Fibroblast of lung (primary cell): ENCODE data around the gene TMPRSS15.

Source experiments
- EZH2 ChIP-seq: IDR thresholded peaks from 2 replicates; pipeline ENCODE4 v1.5.1; 2012; ENCODE audit warnings: low read length, control low read depth, mild to moderate bottlenecking; ENCODE audit errors: missing control alignments
- TF ChIP-seq, protein P1 (sequence below), 2 donors: IDR thresholded peaks in 1 of 2; conservative IDR thresholded peaks in 1 of 2; 1 replicate in 1 of 2; 2 replicates in 1 of 2; pipeline ENCODE4 v1.5.1; 2011 to 2012; ENCODE audit warnings: low read length in 2 of 2, control low read depth in 1 of 2, inconsistent platforms in 1 of 2, low read depth in 1 of 2, mild to moderate bottlenecking in 1 of 2

DNA sequence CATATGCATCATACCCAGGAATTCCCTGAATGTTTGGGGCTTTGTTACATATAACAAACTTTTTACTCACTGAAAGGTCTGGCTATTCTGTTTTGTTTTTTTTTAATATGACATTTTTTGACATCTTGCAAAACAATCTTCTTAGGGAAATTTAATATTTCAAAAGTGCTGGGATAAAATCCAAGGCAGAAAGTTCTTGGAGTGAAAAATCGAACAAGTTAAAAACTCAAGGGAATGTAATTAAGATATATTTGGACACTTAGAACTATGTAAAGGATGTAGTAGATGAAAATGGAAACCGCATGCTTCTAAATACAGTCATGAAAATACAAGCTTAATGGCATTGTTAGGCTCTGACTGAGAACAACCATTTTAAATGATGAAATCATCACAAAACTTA, 150.4 kb downstream of the TMPRSS15 start:
- TF ChIP-seq, protein P1, sequence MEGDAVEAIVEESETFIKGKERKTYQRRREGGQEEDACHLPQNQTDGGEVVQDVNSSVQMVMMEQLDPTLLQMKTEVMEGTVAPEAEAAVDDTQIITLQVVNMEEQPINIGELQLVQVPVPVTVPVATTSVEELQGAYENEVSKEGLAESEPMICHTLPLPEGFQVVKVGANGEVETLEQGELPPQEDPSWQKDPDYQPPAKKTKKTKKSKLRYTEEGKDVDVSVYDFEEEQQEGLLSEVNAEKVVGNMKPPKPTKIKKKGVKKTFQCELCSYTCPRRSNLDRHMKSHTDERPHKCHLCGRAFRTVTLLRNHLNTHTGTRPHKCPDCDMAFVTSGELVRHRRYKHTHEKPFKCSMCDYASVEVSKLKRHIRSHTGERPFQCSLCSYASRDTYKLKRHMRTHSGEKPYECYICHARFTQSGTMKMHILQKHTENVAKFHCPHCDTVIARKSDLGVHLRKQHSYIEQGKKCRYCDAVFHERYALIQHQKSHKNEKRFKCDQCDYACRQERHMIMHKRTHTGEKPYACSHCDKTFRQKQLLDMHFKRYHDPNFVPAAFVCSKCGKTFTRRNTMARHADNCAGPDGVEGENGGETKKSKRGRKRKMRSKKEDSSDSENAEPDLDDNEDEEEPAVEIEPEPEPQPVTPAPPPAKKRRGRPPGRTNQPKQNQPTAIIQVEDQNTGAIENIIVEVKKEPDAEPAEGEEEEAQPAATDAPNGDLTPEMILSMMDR (conservative IDR thresholded peaks at IDR 0.05 in 1 of 2, IDR thresholded peaks at IDR 0.05 in 1 of 2; ENCODE audit: low read depth in 1 of 2, low read length in 2 of 2) = no peak
- no peak for TF ChIP-seq EZH2
